LNCAP (cell line): ENCODE measurements around the gene KRTAP5-4.

Experiments used
- CTCF ChIP-seq: fragments of 450-650 bp; IDR thresholded peaks from 2 replicates; pipeline ENCODE4 v1.5.1; 2017; ENCODE audit warnings: mild to moderate bottlenecking

KRTAP5-4 gene

GRCh38 chr11:1641096-1641495, 19.2 kb upstream of the KRTAP5-4 start:
- no peak for TF ChIP-seq CTCF

DNA sequence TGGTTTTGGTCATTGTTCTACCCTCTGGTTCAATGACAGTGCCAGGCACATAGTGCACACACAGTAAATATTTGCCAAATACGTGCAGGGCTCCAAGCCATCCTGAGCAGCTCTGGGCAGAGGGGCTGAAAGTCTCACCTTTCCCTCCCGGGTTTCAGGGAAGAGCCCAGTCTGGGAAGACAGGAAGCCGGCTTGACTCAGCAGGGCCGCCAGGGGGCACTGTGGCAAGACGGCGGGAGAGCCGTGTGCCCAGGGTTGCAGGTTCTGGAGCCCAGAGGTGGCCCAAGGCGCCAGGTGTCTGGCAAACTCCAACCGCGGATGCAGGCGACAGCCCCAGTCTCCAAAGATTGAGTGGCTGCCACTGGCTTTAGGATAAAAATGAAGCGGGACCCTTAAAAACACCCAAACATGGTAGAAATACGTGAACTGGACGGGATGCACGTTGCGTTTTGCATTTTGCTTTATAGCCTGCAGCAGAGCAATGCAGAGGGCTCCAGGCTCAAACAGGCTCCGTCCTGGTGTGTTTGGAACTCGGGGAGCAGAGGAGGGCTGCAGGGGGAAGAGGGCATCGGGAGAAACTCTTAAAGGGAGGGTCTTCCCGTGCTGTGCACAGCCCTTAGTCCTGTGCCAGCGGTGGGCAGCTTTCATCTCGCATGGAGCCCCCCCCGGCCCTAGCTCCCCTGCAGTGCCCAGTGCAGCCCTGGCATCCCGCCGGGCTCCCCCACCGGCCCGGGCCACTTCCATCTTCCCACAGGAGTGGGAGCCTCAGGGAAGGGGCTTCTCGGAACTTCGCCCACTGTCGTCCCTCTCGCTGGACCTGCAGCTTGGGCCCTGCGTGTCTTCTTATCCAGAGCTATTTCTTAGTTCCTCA, 18.4 kb upstream of the KRTAP5-4 start:
- TF ChIP-seq CTCF: peak; percentile 96

DNA sequence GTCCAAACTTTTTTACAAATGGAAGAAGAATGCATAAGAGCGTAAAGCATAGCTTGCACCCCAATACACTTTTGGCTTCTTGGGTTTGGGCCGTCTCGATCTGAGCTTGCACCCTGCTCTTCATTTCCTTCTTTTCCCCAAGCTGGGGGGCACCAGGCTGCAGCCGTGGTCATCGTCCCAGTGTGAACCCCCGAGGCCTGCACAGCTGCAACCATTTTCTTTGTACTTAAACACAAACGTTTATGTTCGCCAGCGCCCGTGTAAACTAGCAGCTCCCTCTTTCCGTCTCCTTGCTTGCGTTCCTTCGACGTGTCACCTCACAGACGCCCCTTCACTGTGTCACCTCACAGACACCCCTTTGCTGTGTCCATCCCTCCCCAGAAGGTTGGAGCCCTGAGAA, 17.7 kb upstream of the KRTAP5-4 start:
- TF ChIP-seq CTCF: no peak

- no peak for TF ChIP-seq CTCF
These were observed 17.2 kb upstream of the KRTAP5-4 start for GRCh38 chr11:1639102-1639620.

GRCh38 chr11:1638344-1638743, 16.4 kb upstream of the KRTAP5-4 start:
- no peak for TF ChIP-seq CTCF

DNA sequence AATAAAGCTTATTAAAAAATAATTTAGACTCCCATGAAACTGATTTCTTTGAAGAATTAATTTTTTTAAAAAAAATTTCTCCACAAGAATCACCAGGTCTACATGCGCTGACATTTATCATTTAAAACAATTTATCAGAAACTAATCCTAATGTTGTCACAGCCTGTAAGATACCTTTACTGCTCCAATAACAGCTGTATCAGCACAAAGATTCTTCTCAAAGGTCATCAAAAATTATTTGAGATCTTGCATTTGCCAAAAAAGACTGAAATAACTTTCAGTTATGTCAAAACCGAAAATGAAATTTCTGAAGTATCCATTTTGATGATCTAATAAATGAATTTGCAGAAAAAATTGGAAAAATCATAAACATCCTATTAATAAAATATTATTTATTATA, 15.7 kb upstream of the KRTAP5-4 start:
- TF ChIP-seq CTCF: no peak

- no peak for TF ChIP-seq CTCF
These were observed 14.5 kb upstream of the KRTAP5-4 start for GRCh38 chr11:1636291-1636950.
